Mucosa of rectum (tissue), 2 donors: ENCODE data around the gene DNAH10.

Source experiments
- H3K27ac ChIP-seq, 2 donors: one replicate each; pipeline ENCODE4 v1.7.0; 2013; ENCODE audit warnings: inconsistent platforms in 2 of 2, low read depth in 2 of 2, low read length in 2 of 2
- H3K27me3 ChIP-seq, 2 donors: one replicate each; pipeline ENCODE4 v1.7.0; 2013; ENCODE audit warnings: low read length in 2 of 2; ENCODE audit not compliant: control insufficient read depth in 2 of 2, insufficient read depth in 2 of 2
- H3K36me3 ChIP-seq, 2 donors: one replicate each; pipeline ENCODE4 v1.7.0; 2013; ENCODE audit warnings: low read length in 2 of 2; ENCODE audit not compliant: control insufficient read depth in 2 of 2, insufficient read depth in 2 of 2
- H3K4me1 ChIP-seq, 2 donors: one replicate each; pipeline ENCODE4 v1.7.0; 2013; ENCODE audit warnings: low read length in 2 of 2, mild to moderate bottlenecking in 1 of 2; ENCODE audit not compliant: control insufficient read depth in 2 of 2, insufficient read depth in 2 of 2
- H3K4me3 ChIP-seq, 2 donors: one replicate each; pipeline ENCODE4 v1.7.0; 2013; ENCODE audit warnings: low read length in 2 of 2
- H3K9ac ChIP-seq, 2 donors: one replicate each; pipeline ENCODE4 v1.7.0; 2013; ENCODE audit warnings: low read length in 2 of 2, low read depth in 1 of 2, mild to moderate bottlenecking in 1 of 2
- H3K9me3 ChIP-seq, 2 donors: one replicate each; pipeline ENCODE4 v1.7.0; 2013; ENCODE audit warnings: low read length in 2 of 2; ENCODE audit not compliant: control insufficient read depth in 2 of 2
- donor health status: healthy.
- donor health status: Normal muscosa, but diverticular disease.

The DNAH10 gene

GRCh38 chr12:123830675-123831074 is 68.6 kb downstream of the DNAH10 start:
- Histone ChIP-seq H3K9ac (no peak overlapping the region), H3K27ac (no peak overlapping the region), H3K27me3 (no peaks in the 10 kb centered on the region), H3K9me3 (peaks cover 0 to 2% of the 10 kb centered on the region in 2 donors), H3K36me3 (no peaks in the 10 kb centered on the region), H3K4me3 (no peak overlapping the region), H3K4me1 (no peaks in the 10 kb centered on the region)

- Histone ChIP-seq H3K4me1 (no peaks in the 10 kb centered on the region), H3K36me3 (no peaks in the 10 kb centered on the region), H3K4me3 (no peak overlapping the region), H3K27ac (no peak overlapping the region), H3K9me3 (peaks cover 0 to 2% of the 10 kb centered on the region in 2 donors), H3K27me3 (no peaks in the 10 kb centered on the region), H3K9ac (no peak overlapping the region)
These were observed 70.0 kb downstream of the DNAH10 start for GRCh38 chr12:123832052-123832451.

GRCh38 chr12:123833830-123834229 is 71.7 kb downstream of the DNAH10 start:
- Histone ChIP-seq H3K9ac (no peak overlapping the region), H3K4me3 (no peak overlapping the region), H3K27me3 (no peaks in the 10 kb centered on the region), H3K36me3 (no peaks in the 10 kb centered on the region), H3K27ac (no peak overlapping the region), H3K4me1 (no peaks in the 10 kb centered on the region), H3K9me3 (peaks cover 0 to 2% of the 10 kb centered on the region in 2 donors)

- Histone ChIP-seq H3K4me1 (no peaks in the 10 kb centered on the region), H3K27me3 (no peaks in the 10 kb centered on the region), H3K9ac (no peak overlapping the region), H3K27ac (no peak overlapping the region), H3K36me3 (no peaks in the 10 kb centered on the region), H3K4me3 (no peak overlapping the region), H3K9me3 (peaks cover 0 to 2% of the 10 kb centered on the region in 2 donors)
These were observed 72.7 kb downstream of the DNAH10 start for GRCh38 chr12:123834845-123835244.

GRCh38 chr12:123836292-123836691 is 74.2 kb downstream of the DNAH10 start:
- Histone ChIP-seq H3K27me3 (no peaks in the 10 kb centered on the region), H3K9me3 (peaks cover 0 to 2% of the 10 kb centered on the region in 2 donors), H3K36me3 (no peaks in the 10 kb centered on the region), H3K9ac (no peak overlapping the region), H3K27ac (no peak overlapping the region), H3K4me3 (no peak overlapping the region), H3K4me1 (no peaks in the 10 kb centered on the region)

- Histone ChIP-seq H3K36me3 (no peaks in the 10 kb centered on the region), H3K27me3 (no peaks in the 10 kb centered on the region), H3K27ac (no peak overlapping the region), H3K9ac (no peak overlapping the region), H3K4me1 (no peaks in the 10 kb centered on the region), H3K9me3 (no peaks in the 10 kb centered on the region), H3K4me3 (no peak overlapping the region)
These were observed 77.7 kb downstream of the DNAH10 start for GRCh38 chr12:123839826-123840225.

- H3K4me3 ChIP-seq, result no peak overlapping the region
- H3K4me1 ChIP-seq, result no peaks in the 10 kb centered on the region
- H3K9ac ChIP-seq, result no peak overlapping the region
- no peak overlapping the region for H3K27ac ChIP-seq
- H3K36me3 ChIP-seq, result no peaks in the 10 kb centered on the region
- no peaks in the 10 kb centered on the region for H3K9me3 ChIP-seq
- H3K27me3 ChIP-seq, result no peaks in the 10 kb centered on the region
These were observed 78.8 kb downstream of the DNAH10 start for GRCh38 chr12:123840765-123841425.

- Histone ChIP-seq H3K4me1 (no peaks in the 10 kb centered on the region), H3K36me3 (no peaks in the 10 kb centered on the region), H3K9me3 (no peaks in the 10 kb centered on the region), H3K27me3 (no peaks in the 10 kb centered on the region), H3K27ac (no peak overlapping the region), H3K9ac (no peak overlapping the region), H3K4me3 (no peak overlapping the region)
These were observed 82.0 kb downstream of the DNAH10 start for GRCh38 chr12:123843912-123844748.

GRCh38 chr12:123845881-123846280 is 83.8 kb downstream of the DNAH10 start:
- H3K36me3 ChIP-seq, result no peaks in the 10 kb centered on the region
- no peaks in the 10 kb centered on the region for H3K4me1 ChIP-seq
- no peaks in the 10 kb centered on the region for H3K27me3 ChIP-seq
- H3K9me3 ChIP-seq, result no peaks in the 10 kb centered on the region
- no peak overlapping the region for H3K9ac ChIP-seq
- no peak overlapping the region for H3K4me3 ChIP-seq
- no peak overlapping the region for H3K27ac ChIP-seq

- H3K27ac ChIP-seq, result no peak overlapping the region
- H3K4me1 ChIP-seq, result no peaks in the 10 kb centered on the region
- no peak overlapping the region for H3K9ac ChIP-seq
- H3K4me3 ChIP-seq, result no peak overlapping the region
- no peaks in the 10 kb centered on the region for H3K36me3 ChIP-seq
- no peaks in the 10 kb centered on the region for H3K9me3 ChIP-seq
- H3K27me3 ChIP-seq, result no peaks in the 10 kb centered on the region
These were observed 84.2 kb downstream of the DNAH10 start for GRCh38 chr12:123846340-123846739.
